H1 (cell line): ENCODE data around the gene NUDT1. TPM values are rescaled to one million over a fixed set of nuclear protein-coding genes. Genes with fewer than 3 reads are reported as not detected.
A peak's percentile ranks its signal among the peaks of the same experiment; 100 is the strongest.

Experiments used
- CTCF ChIA-PET: fragments of 300-600 bp; sonication (Branson Sonifier 250); formaldehyde crosslinking; loops from one replicate; lab custom pipeline; 2021; ENCODE audit not compliant: partially characterized antibody; lab: Charles Lee
- POLR2A ChIA-PET: fragments of 300-600 bp; sonication (Branson Sonifier 250); formaldehyde crosslinking; loops from one replicate; lab custom pipeline; 2021; ENCODE audit warnings: inconsistent platforms; ENCODE audit not compliant: partially characterized antibody; lab: Charles Lee
- DNase-seq, 2 experiments: peaks; one replicate each; pipeline versions ENCODE4 v3.0.0 to v3.0.0-alpha.2; 2010 to 2022; ENCODE audit warnings: low spot score in 2 of 2, low read depth in 1 of 2, mixed read lengths in 1 of 2
- FAIRE-seq: peaks from 2 replicates; lab custom pipeline; 2011; peaks lifted over from hg19 to GRCh38; lab: Jason Lieb, UNC
- H2AFZ ChIP-seq: 2 replicates; pipeline ENCODE4 v1.8.1; 2012; ENCODE audit warnings: low read length, inconsistent platforms
- H2AK5ac ChIP-seq: 2 replicates; pipeline ENCODE4 v1.6.1; 2013; ENCODE audit warnings: low read depth, low read length
- H2BK120ac ChIP-seq: replicated peaks from 2 replicates; pipeline ENCODE3; 2013; ENCODE audit warnings: low read depth, low read length, inconsistent platforms
- H2BK12ac ChIP-seq: 2 replicates; pipeline ENCODE4 v1.6.1; 2013; ENCODE audit warnings: low read depth, low read length
- H2BK15ac ChIP-seq: 2 replicates; pipeline ENCODE4 v1.6.1; 2013; ENCODE audit warnings: low read length
- H2BK20ac ChIP-seq: 2 replicates; pipeline ENCODE4 v1.6.1; 2013; ENCODE audit warnings: low read length
- H2BK5ac ChIP-seq: 2 replicates; pipeline ENCODE4 v1.6.1; 2013; ENCODE audit warnings: low read depth, low read length
- H3K14ac ChIP-seq: 2 replicates; pipeline ENCODE4 v1.6.1; 2013; ENCODE audit warnings: inconsistent platforms; ENCODE audit not compliant: insufficient read length
- H3K18ac ChIP-seq: 2 replicates; pipeline ENCODE4 v1.6.1; 2013; ENCODE audit warnings: low read length; ENCODE audit errors: extremely low read depth
- H3K23ac ChIP-seq: 2 replicates; pipeline ENCODE4 v1.6.1; 2013; ENCODE audit warnings: inconsistent platforms; ENCODE audit not compliant: insufficient read length
- H3K23me2 ChIP-seq: 2 replicates; pipeline ENCODE4 v1.6.1; 2013; ENCODE audit warnings: low read depth, low read length
- H3K27ac ChIP-seq: 2 replicates; pipeline ENCODE4 v1.6.1; 2011; ENCODE audit warnings: low read depth, low read length, inconsistent platforms
- H3K27me3 ChIP-seq, 4 experiments: replicated peaks in 1 of 4; 1 replicate in 1 of 4; 2 replicates in 3 of 4; pipeline versions ENCODE4 v1.6.1 to v1.8.1; 2011 to 2013; ENCODE audit warnings: low read length in 3 of 4, mild to moderate bottlenecking in 3 of 4, inconsistent platforms in 2 of 4, mixed read lengths in 2 of 4, moderate library complexity in 1 of 4; ENCODE audit not compliant: control insufficient read depth in 3 of 4, insufficient read depth in 3 of 4; ENCODE audit errors: extremely low read depth in 1 of 4
- H3K36me3 ChIP-seq, 4 experiments: 2 replicates each; pipeline versions ENCODE4 v1.6.1 to v1.8.1; 2011 to 2013; ENCODE audit warnings: mild to moderate bottlenecking in 4 of 4, low read length in 3 of 4, moderate library complexity in 2 of 4, control low read depth in 1 of 4, inconsistent platforms in 1 of 4; ENCODE audit not compliant: insufficient read depth in 4 of 4, control insufficient read depth in 2 of 4
- H3K4ac ChIP-seq: replicated peaks from 2 replicates; pipeline ENCODE3; 2013; ENCODE audit warnings: low read length, low read depth, mixed read lengths, inconsistent platforms; ENCODE audit not compliant: insufficient read length
- H3K4me1 ChIP-seq, 4 experiments: replicated peaks in 1 of 4; 1 replicate in 1 of 4; 2 replicates in 3 of 4; pipeline versions ENCODE4 v1.6.1 to v1.8.1; 2011 to 2013; ENCODE audit warnings: low read length in 3 of 4, inconsistent platforms in 2 of 4, mixed read lengths in 1 of 4; ENCODE audit not compliant: insufficient read depth in 4 of 4, control insufficient read depth in 3 of 4
- H3K4me2 ChIP-seq, 2 experiments: 2 replicates each; pipeline versions ENCODE4 v1.6.1 to v1.8.1; 2011 to 2013; ENCODE audit warnings: low read depth in 2 of 2, low read length in 2 of 2, control low read depth in 1 of 2, inconsistent platforms in 1 of 2, mild to moderate bottlenecking in 1 of 2; ENCODE audit not compliant: insufficient read depth in 1 of 2
- H3K4me3 ChIP-seq, 4 experiments: fragments of 200-600, 300-600 bp in 1 of 4; sonication (generic), shearing (Covaris generic), sonication (Bioruptor Twin) in 1 of 4; 2 replicates each; pipeline versions ENCODE4 v1.5.1 to v1.8.1; 2011 to 2016; ENCODE audit warnings: low read length in 4 of 4, low read depth in 3 of 4, control low read depth in 2 of 4, inconsistent platforms in 2 of 4, mild to moderate bottlenecking in 2 of 4, mixed read lengths in 1 of 4, moderate library complexity in 1 of 4; ENCODE audit not compliant: insufficient read depth in 2 of 4; ENCODE audit errors: extremely low read depth in 1 of 4
- H3K56ac ChIP-seq: replicated peaks from 2 replicates; pipeline ENCODE3; 2013; ENCODE audit warnings: low read depth, mild to moderate bottlenecking, mixed read lengths, low read length, inconsistent platforms; ENCODE audit not compliant: insufficient read length
- H3K79me1 ChIP-seq: 2 replicates; pipeline ENCODE4 v1.6.1; 2013; ENCODE audit warnings: low read depth, low read length, control low read depth
- H3K79me2 ChIP-seq, 2 experiments: 2 replicates each; pipeline versions ENCODE4 v1.6.1 to v1.8.1; 2012 to 2013; ENCODE audit warnings: low read length in 2 of 2, mild to moderate bottlenecking in 2 of 2, inconsistent platforms in 1 of 2; ENCODE audit not compliant: insufficient read depth in 2 of 2, control insufficient read depth in 1 of 2
- H3K9ac ChIP-seq, 4 experiments: replicated peaks in 1 of 4; 1 replicate in 1 of 4; 2 replicates in 3 of 4; pipeline versions ENCODE4 v1.6.1 to v1.8.1; 2011 to 2013; ENCODE audit warnings: low read depth in 3 of 4, low read length in 3 of 4, control low read depth in 2 of 4, mild to moderate bottlenecking in 2 of 4, moderate library complexity in 2 of 4, inconsistent platforms in 1 of 4; ENCODE audit errors: extremely low read depth in 1 of 4
- H3K9me3 ChIP-seq, 2 experiments: 2 replicates each; pipeline versions ENCODE4 v1.6.1 to v1.8.1; 2012 to 2013; ENCODE audit warnings: mild to moderate bottlenecking in 2 of 2, moderate library complexity in 2 of 2, control low read depth in 1 of 2, inconsistent platforms in 1 of 2, low read depth in 1 of 2, low read length in 1 of 2, mixed read lengths in 1 of 2; ENCODE audit not compliant: insufficient read depth in 2 of 2
- H4K20me1 ChIP-seq, 2 experiments: replicated peaks in 1 of 2; 2 replicates each; pipeline versions ENCODE3 to v1.8.1; 2011 to 2013; ENCODE audit warnings: inconsistent platforms in 2 of 2, low read length in 2 of 2, mild to moderate bottlenecking in 1 of 2; ENCODE audit not compliant: insufficient read depth in 2 of 2, control insufficient read depth in 1 of 2
- H4K5ac ChIP-seq: 2 replicates; pipeline ENCODE4 v1.6.1; 2013; ENCODE audit warnings: low read length, low read depth, mixed read lengths, inconsistent platforms; ENCODE audit not compliant: insufficient read length
- H4K8ac ChIP-seq: 2 replicates; pipeline ENCODE4 v1.8.0; 2013; ENCODE audit warnings: mild to moderate bottlenecking, moderate library complexity, low read length, inconsistent platforms; ENCODE audit not compliant: insufficient read depth; ENCODE audit errors: extremely low read depth
- H4K91ac ChIP-seq: replicated peaks from 2 replicates; pipeline ENCODE3; 2013; ENCODE audit warnings: low read length, mixed read lengths, inconsistent platforms; ENCODE audit not compliant: insufficient read length
- CTBP2 ChIP-seq: IDR thresholded peaks from 2 replicates; pipeline ENCODE4 v1.7.0; 2011; ENCODE audit warnings: borderline replicate concordance, mild to moderate bottlenecking, moderate library complexity, mixed read lengths, low read length; ENCODE audit not compliant: insufficient read depth, insufficient read length
- FOSL1 ChIP-seq: IDR thresholded peaks from 2 replicates; pipeline ENCODE4 v1.6.1; 2011; ENCODE audit warnings: mild to moderate bottlenecking, low read depth, low read length, moderate library complexity; ENCODE audit not compliant: insufficient read depth
- GTF2F1 ChIP-seq: IDR thresholded peaks from 2 replicates; pipeline ENCODE4 v1.6.1; 2012; ENCODE audit warnings: low read depth, low read length, improper control_type of control experiment, borderline replicate concordance
- HDAC6 ChIP-seq: IDR thresholded peaks from one replicate; pipeline ENCODE4 v1.7.1; 2012; ENCODE audit warnings: low read depth, mild to moderate bottlenecking, inconsistent platforms, low read length, moderate library complexity
- JUN ChIP-seq: IDR thresholded peaks from 2 replicates; pipeline ENCODE4 v1.6.1; 2011; ENCODE audit warnings: low read depth, mild to moderate bottlenecking, improper control_type of control experiment, low read length
- KDM5A ChIP-seq: fragments of 200-600 bp; IDR thresholded peaks from 2 replicates; pipeline ENCODE4 v1.7.1; 2012; ENCODE audit warnings: mild to moderate bottlenecking, low read length, inconsistent platforms, mixed read lengths
- MAX ChIP-seq: IDR thresholded peaks from 2 replicates; pipeline ENCODE4 v1.6.1; 2012; ENCODE audit warnings: inconsistent platforms
- NANOG ChIP-seq: IDR thresholded peaks from 2 replicates; pipeline ENCODE4 v1.6.1; 2011; ENCODE audit warnings: low read length, low read depth, mild to moderate bottlenecking, inconsistent platforms; ENCODE audit not compliant: insufficient read depth, poor library complexity, severe bottlenecking
- NRF1 ChIP-seq: IDR thresholded peaks from 2 replicates; pipeline ENCODE4 v1.6.1; 2011; ENCODE audit warnings: mild to moderate bottlenecking, low read depth, low read length, improper control_type of control experiment
- POLR2A ChIP-seq, 2 experiments: IDR thresholded peaks; 1 replicate in 1 of 2; 2 replicates in 1 of 2; pipeline ENCODE4 v1.6.1; 2011; ENCODE audit warnings: low read depth in 2 of 2, low read length in 2 of 2, mild to moderate bottlenecking in 2 of 2; ENCODE audit errors: control extremely low read depth in 1 of 2
- SIN3A ChIP-seq, 2 experiments: IDR thresholded peaks in 1 of 2; conservative IDR thresholded peaks in 1 of 2; 2 replicates each; pipeline ENCODE4 v1.6.1; 2011 to 2012; ENCODE audit warnings: low read length in 2 of 2, improper control_type of control experiment in 1 of 2, low read depth in 1 of 2, mild to moderate bottlenecking in 1 of 2
- SP4 ChIP-seq: IDR thresholded peaks from 2 replicates; pipeline ENCODE4 v1.6.1; 2012; ENCODE audit warnings: low read length, inconsistent platforms
- ZNF274 ChIP-seq: IDR thresholded peaks from 2 replicates; pipeline ENCODE4 v1.7.0; 2012; ENCODE audit warnings: low read length, borderline replicate concordance; ENCODE audit errors: extremely low read depth
- WGBS, 2 experiments: shearing (Covaris generic) in 1 of 2; methylation state at CpG; one replicate each; pipeline versions ENCODE4 v1.1.6 to v1.1.7; 2013 to 2015; ENCODE audit warnings: low lambda C conversion rate in 2 of 2, mixed read lengths in 2 of 2, inconsistent platforms in 1 of 2, low coverage in 1 of 2, missing lambda C conversion rate in 1 of 2; ENCODE audit not compliant: insufficient replicate concordance in 2 of 2, insufficient coverage in 1 of 2, insufficient read length in 1 of 2; ENCODE audit errors: extremely low coverage in 1 of 2, missing lambda C conversion rate in 1 of 2; 5-methylcytosine and 5-hydroxymethylcytosine counted together
- polyA plus RNA-seq, 7 experiments: library from polyadenylated mRNA; depleted of rRNA in 3 of 7; stranded (reverse) in 5 of 7; unstranded in 2 of 7; fragments of >200 nt in 5 of 7; fragments of 200-250 nt in 2 of 7; gene quantifications; 1 replicate in 5 of 7; 2 replicates in 1 of 7; 4 replicates in 1 of 7; pipeline versions ENCODE4 v1.2.1 to v1.2.3, GENCODE V29; 2011 to 2013; ENCODE audit warnings: missing spikeins in 2 of 7, mixed read lengths in 2 of 7
- total RNA-seq: library from RNA; stranded (reverse); fragmentation: NEBNext Ultra II Directional; extraction: Animal tissue kit (Norgen Biotek cat#: 25700); gene quantifications from 2 replicates; pipeline ENCODE4 v1.2.1, GENCODE V29; 2021

NUDT1 gene
- total and polyA plus RNA-seq, 2 of the 8 experiments (the other 6 are each of a cell fraction or from before 2014, with no cell fraction given), result 76.1 to 89.5 TPM

GRCh38 chr7:2237109-2237602 lies 4.9 kb upstream of the NUDT1 start:
- Histone ChIP-seq H3K23me2 (peaks cover 9% of the 10 kb centered on the region; the same call in 1 of the 2 replicates), H2BK5ac (0 out of 2 replicates have a peak overlapping the region, but pooled peaks have one; percentile 78), H3K4me1 (no peaks in the 10 kb centered on the region; a peak in 1 of 7 replicates), H3K79me2 (peaks cover 0 to 17% of the 10 kb centered on the region in 2 experiments; a peak in 2 of 4 replicates), H3K23ac (no peak overlapping the region), H3K4me2 (no peak overlapping the region), H4K20me1 (peaks cover 0 to 8% of the 10 kb centered on the region in 2 experiments), H2BK12ac (no peak overlapping the region), H3K4me3 (no peak overlapping the region), H2AFZ (no peak overlapping the region), H4K8ac (no peak overlapping the region), H4K5ac (no peak overlapping the region), H3K9ac (peak overlapping the region in 1 of 4 experiments; percentile 4; a peak in 1 of 7 replicates), H2BK120ac (no peak overlapping the region), H3K14ac (no peak overlapping the region), H3K9me3 (no peaks in the 10 kb centered on the region), H3K27me3 (no peaks in the 10 kb centered on the region), H3K79me1 (no peaks in the 10 kb centered on the region; the same call in 1 of the 2 replicates), H3K18ac (no peak overlapping the region; the same call in 1 of the 2 replicates), H2BK20ac (no peak overlapping the region), H4K91ac (no peak overlapping the region), H2AK5ac (no peak overlapping the region), H3K27ac (no peak overlapping the region; the same call in 1 of the 2 replicates), H3K36me3 (peaks cover 18 to 49% (median 39%) of the 10 kb centered on the region in 4 experiments), H3K56ac (no peak overlapping the region), H2BK15ac (no peak overlapping the region), H3K4ac (no peak overlapping the region)
- ChIA-PET CTCF (interaction anchor here (0.7 to 0.8 kb wide), 2 partner anchors 88 to 111 kb away, joined by 4 read pairs; no protein-coding TSS in a partner anchor), POLR2A (interaction anchor here (1.2 to 1.8 kb wide), 3 partner anchors 13 to 117 kb away, joined by 3 to 4 read pairs (median 3); no protein-coding TSS in a partner anchor)
- 92% methylated on average over 12 of the region's 12 CpGs; no CpG with 5 or more reads in 1 of the 2 experiments for WGBS, 2 experiments
- no peak for DNase-seq
- no peak for FAIRE-seq
- TF ChIP-seq JUN (no peak), NANOG (no peak), ZNF274 (no peak), HDAC6 (no peak), SIN3A (conservative IDR thresholded peaks at IDR 0.05 in 1 of 2, IDR thresholded peaks at IDR 0.05 in 1 of 2; ENCODE audit: low read depth in 1 of 2, low read length in 2 of 2) (no peak), FOSL1 (no peak), GTF2F1 (no peak), CTBP2 (no peak), KDM5A (no peak), POLR2A (IDR thresholded peaks at IDR 0.05; ENCODE audit: control extremely low read depth in 1 of 2, low read depth in 2 of 2, low read length in 2 of 2) (no peak), MAX (no peak), NRF1 (no peak), SP4 (no peak)
